K562 (cell line): ENCODE results near the gene TJAP1. TPM values are rescaled to one million over a fixed set of nuclear protein-coding genes. Genes with fewer than 3 reads are reported as not detected.

Experiments
- ATAC-seq: fragments of 200-7000 bp; cut with Tn5 transposase; 3 replicates; pipeline ENCODE4 v1.9.1; 2020; ENCODE audit warnings: moderate library complexity
- BruUV-seq: library from RNA; stranded (reverse); fragments of 400-500 nt; replicated peaks from 2 replicates; lab custom pipeline; 2021; lab: Mats Ljungman, UMichigan
- CTCF ChIA-PET: fragments of 300-600 bp; formaldehyde crosslinking; extraction: SDS; loops from one replicate; lab custom pipeline; 2021; ENCODE audit warnings: low intra/inter-chr PET ratio; lab: Yijun Ruan, JAX
- POLR2A ChIA-PET: fragments of 300-600, 350-650 bp; sonication (Branson Sonifier 250); formaldehyde crosslinking; extraction: SDS; loops from one replicate; lab custom pipeline; 2021; ENCODE audit warnings: antibody characterized with exemption, inconsistent platforms; lab: Yijun Ruan, JAX
- DNase-seq, 4 experiments: peaks; one replicate each; pipeline versions ENCODE4 v3.0.0 to v3.0.0-alpha.2; 2011 to 2018; ENCODE audit warnings: low spot score in 3 of 4, mixed read lengths in 3 of 4; ENCODE audit errors: extremely low read depth in 1 of 4
- FAIRE-seq: peaks from 2 replicates; lab custom pipeline; 2011; peaks lifted over from hg19 to GRCh38; lab: Jason Lieb, UNC
- H2AFZ ChIP-seq: 2 replicates; pipeline ENCODE4 v1.6.0; 2011; ENCODE audit warnings: low read depth, low read length, control low read depth, inconsistent platforms
- H3K27ac ChIP-seq: fragments of 200-600 bp; 3 replicates; pipeline ENCODE4 v1.8.0; 2011; ENCODE audit warnings: low read depth, mild to moderate bottlenecking, control low read depth, inconsistent platforms, low read length, moderate library complexity, mixed read lengths; ENCODE audit errors: extremely low read depth
- H3K27me3 ChIP-seq, 2 experiments: fragments of 300-600 bp in 1 of 2; 2 replicates in 1 of 2; 3 replicates in 1 of 2; pipeline versions ENCODE4 v1.6.0 to v1.8.0; 2011; ENCODE audit warnings: inconsistent platforms in 2 of 2, low read length in 2 of 2, mild to moderate bottlenecking in 1 of 2, mixed read lengths in 1 of 2, moderate library complexity in 1 of 2; ENCODE audit not compliant: control insufficient read depth in 2 of 2, insufficient read depth in 2 of 2
- H3K36me3 ChIP-seq: fragments of 300-600 bp; 3 replicates; pipeline ENCODE4 v1.8.0; 2011; ENCODE audit warnings: mild to moderate bottlenecking, low read length, inconsistent platforms; ENCODE audit not compliant: control insufficient read depth, insufficient read depth
- H3K4me1 ChIP-seq, 2 experiments: fragments of 200-600 bp in 1 of 2; replicated peaks in 1 of 2; 2 replicates in 1 of 2; 3 replicates in 1 of 2; pipeline versions ENCODE4 v1.5.1 to v1.8.0; 2011; ENCODE audit warnings: inconsistent platforms in 2 of 2, low read length in 2 of 2, mild to moderate bottlenecking in 1 of 2, mixed read lengths in 1 of 2, moderate library complexity in 1 of 2; ENCODE audit not compliant: control insufficient read depth in 2 of 2, insufficient read depth in 2 of 2
- H3K4me2 ChIP-seq: 2 replicates; pipeline ENCODE4 v1.6.1; 2011; ENCODE audit warnings: low read length, control low read depth, inconsistent platforms, mixed read lengths; ENCODE audit not compliant: insufficient read depth
- H3K4me3 ChIP-seq: fragments of 200-600 bp; sonication (generic), shearing (Covaris generic); 2 replicates; pipeline ENCODE4 v1.5.1; 2016; ENCODE audit warnings: control low read depth, inconsistent platforms
- H3K79me2 ChIP-seq: fragments of 200-600 bp; 3 replicates; pipeline ENCODE4 v1.8.0; 2011; ENCODE audit warnings: low read length, inconsistent platforms; ENCODE audit not compliant: control insufficient read depth, insufficient read depth
- H3K9ac ChIP-seq, 2 experiments: 2 replicates each; pipeline versions ENCODE4 v1.6.0 to v1.6.1; 2011; ENCODE audit warnings: low read depth in 2 of 2, low read length in 2 of 2, control low read depth in 1 of 2, inconsistent platforms in 1 of 2, mild to moderate bottlenecking in 1 of 2, mixed read lengths in 1 of 2; ENCODE audit not compliant: insufficient read depth in 1 of 2
- H3K9me1 ChIP-seq: one replicate; pipeline ENCODE4 v1.6.0; 2011; ENCODE audit warnings: inconsistent platforms, mild to moderate bottlenecking, low read length, moderate library complexity; ENCODE audit not compliant: control insufficient read depth, insufficient read depth
- H3K9me3 ChIP-seq: replicated peaks from 2 replicates; pipeline ENCODE4 v1.5.1; 2011; ENCODE audit warnings: low read depth, low read length, inconsistent platforms; ENCODE audit not compliant: control insufficient read depth, insufficient read depth
- H4K20me1 ChIP-seq: replicated peaks from 2 replicates; pipeline ENCODE4 v1.6.1; 2011; ENCODE audit warnings: low read length, inconsistent platforms, mixed read lengths; ENCODE audit not compliant: control insufficient read depth, insufficient read depth
- ATF3 ChIP-seq, 2 experiments: fragments of 450-650 bp in 1 of 2; sonication (generic) in 1 of 2; formaldehyde crosslinking in 1 of 2; IDR thresholded peaks in 1 of 2; conservative IDR thresholded peaks in 1 of 2; 2 replicates each; pipeline versions ENCODE4 v1.6.1 to v1.8.1; 2016 to 2023; ENCODE audit warnings: mild to moderate bottlenecking in 2 of 2, moderate library complexity in 2 of 2, inconsistent platforms in 1 of 2, missing genetic modification reagents in 1 of 2
- ATF7 ChIP-seq: fragments of 450-650 bp; IDR thresholded peaks from 2 replicates; pipeline ENCODE4 v1.7.1; 2014; ENCODE audit warnings: mild to moderate bottlenecking, moderate library complexity
- CEBPB ChIP-seq: fragments of 450-650 bp; IDR thresholded peaks from 2 replicates; pipeline ENCODE4 v1.6.1; 2016; ENCODE audit warnings: missing genetic modification characterization, missing compliant biosample characterization
- CEBPG ChIP-seq, 3 experiments: fragments of 200-800 bp in 1 of 3; sonication (Bioruptor generic) in 1 of 3; sonication (generic) in 1 of 3; formaldehyde crosslinking in 1 of 3; IDR thresholded peaks in 2 of 3; conservative IDR thresholded peaks in 1 of 3; 2 replicates each; pipeline versions ENCODE4 v1.6.1 to v1.8.0; 2016 to 2022; ENCODE audit warnings: missing compliant biosample characterization in 2 of 3, missing genetic modification characterization in 2 of 3, mild to moderate bottlenecking in 1 of 3, missing genetic modification reagents in 1 of 3
- COPS2 ChIP-seq: fragments of 450-650 bp; conservative IDR thresholded peaks from 2 replicates; pipeline ENCODE4 v1.6.1; 2016; ENCODE audit warnings: mild to moderate bottlenecking, moderate library complexity
- E2F4 ChIP-seq: sonication (generic); formaldehyde crosslinking; IDR thresholded peaks from 2 replicates; pipeline ENCODE4 v1.8.0; 2022; ENCODE audit warnings: mild to moderate bottlenecking, low read depth, missing genetic modification reagents
- IRF9 ChIP-seq: fragments of 450-650 bp; IDR thresholded peaks from 2 replicates; pipeline ENCODE4 v1.6.1; 2016; ENCODE audit warnings: missing biosample characterization, missing genetic modification characterization
- MAFG ChIP-seq: fragments of 450-650 bp; conservative IDR thresholded peaks from 2 replicates; pipeline ENCODE4 v1.6.1; 2016; ENCODE audit warnings: missing genetic modification characterization, missing compliant biosample characterization
- PTBP1 ChIP-seq: fragments of 200-400 bp; formaldehyde crosslinking; IDR thresholded peaks from 2 replicates; pipeline ENCODE4 v1.6.1; 2017; ENCODE audit warnings: low read depth, low read length
- STAT6 ChIP-seq: sonication (generic); formaldehyde crosslinking; IDR thresholded peaks from 2 replicates; pipeline ENCODE4 v1.8.1; 2023; ENCODE audit warnings: mild to moderate bottlenecking, missing genetic modification reagents
- ZNF23 ChIP-seq: fragments of 250-450 bp; sonication (Bioruptor Pico); IDR thresholded peaks from 2 replicates; pipeline ENCODE4 v1.4.0; 2020; ENCODE audit warnings: mild to moderate bottlenecking
- ZSCAN32 ChIP-seq: fragments of 450-650 bp; formaldehyde crosslinking; IDR thresholded peaks from 2 replicates; pipeline ENCODE4 v1.4.0; 2020; ENCODE audit warnings: mild to moderate bottlenecking, moderate library complexity
- WGBS: fragments of 100-300 bp; shearing (Covaris generic); methylation state at CpG from one replicate; pipeline ENCODE4 v1.1.6; 2016; ENCODE audit warnings: low coverage, mixed read lengths; ENCODE audit not compliant: insufficient coverage; ENCODE audit errors: missing lambda C conversion rate; 5-methylcytosine and 5-hydroxymethylcytosine counted together
- in situ Hi-C: fragments of 300-500 bp; cut with MboI; formaldehyde crosslinking; loops from 4 replicates; pipeline ENCODE4 v1.15.0; 2018; ENCODE audit warnings: inconsistent platforms, mixed read lengths
- intact Hi-C: fragments of 100-400 bp; cut with micrococcal nuclease; formaldehyde crosslinking; loops from 2 replicates; pipeline ENCODE4 v1.14.2; 2022
- polyA plus RNA-seq, 8 experiments: library from polyadenylated mRNA; depleted of rRNA in 4 of 8; stranded (reverse) in 5 of 8; unstranded in 3 of 8; fragments of >200 nt; fragmentation: Nextera tagmentation in 2 of 8; fragmentation: Illumina TruSeq in 1 of 8; extraction: Ambion mirVana in 2 of 8; extraction: Trizol in 1 of 8; gene quantifications; 2 replicates each; pipeline versions ENCODE4 v1.2.1 to v1.2.3, GENCODE V29; 2011 to 2014; ENCODE audit warnings: inconsistent platforms in 1 of 8, missing spikeins in 1 of 8
- total RNA-seq, 7 experiments: library from RNA; depleted of rRNA in 6 of 7; stranded (reverse); fragments of >200 nt in 6 of 7; fragmentation: Illumina TruSeq in 2 of 7; extraction: Trizol in 2 of 7; gene quantifications; 2 replicates each; pipeline versions ENCODE4 v1.2.1 to v1.2.3, GENCODE V29; 2011 to 2021; ENCODE audit warnings: low replicate concordance in 1 of 7

Gene TJAP1
- total and polyA plus RNA-seq, 9 of the 15 experiments (the other 6 are each of a cell fraction or from before 2014, with no cell fraction given), result 0.06 to 35.8 (median 16.2) TPM

GRCh38 chr6:43434001-43434840, 43.1 kb upstream of the TJAP1 start (continued):
- no peak for TF ChIP-seq E2F4 (CRISPR knock-in tag)

GRCh38 chr6:43434943-43435342, 42.4 kb upstream of the TJAP1 start:
- H3K27me3 ChIP-seq, result no peaks in the 10 kb centered on the region
- H3K4me1 ChIP-seq, result peaks cover 6 to 7% of the 10 kb centered on the region in 2 experiments; a peak in 3 of 5 replicates
- CTCF ChIA-PET, result no interaction called here
- no peak for ATAC-seq
- no TSS peak for BruUV-seq
- POLR2A ChIA-PET, result interaction anchor here (0.6 to 2.4 kb wide), 5 partner anchors 9 to 333 kb away, joined by 3 to 12 read pairs (median 3); no protein-coding TSS in a partner anchor
- no peak overlapping the region for H3K4me3 ChIP-seq
- intact Hi-C loops, result no loop called here
- H3K9me3 ChIP-seq, result no peaks in the 10 kb centered on the region
- no peak overlapping the region for H2AFZ ChIP-seq
- in situ Hi-C loops, result no loop called here
- H3K79me2 ChIP-seq, result no peaks in the 10 kb centered on the region
- H3K4me2 ChIP-seq, result no peak overlapping the region
- no peak for FAIRE-seq
- H3K27ac ChIP-seq, result no peak overlapping the region
- no peak overlapping the region for H3K9ac ChIP-seq
- 81% methylated on average over 4 of the region's 4 CpGs for WGBS
- DNase-seq, result no peak
- peaks cover 3% of the 10 kb centered on the region for H4K20me1 ChIP-seq
- peaks cover 18% of the 10 kb centered on the region; the same call in 2 of the 3 replicates for H3K36me3 ChIP-seq
- H3K9me1 ChIP-seq, result no peaks in the 10 kb centered on the region
- TF ChIP-seq CEBPB (tag) (peak; percentile 67; the same call in 1 of the 2 replicates), MAFG (no peak), ATF3 (IDR thresholded peaks at IDR 0.05) (peak; percentile 76), ATF3 (CRISPR knock-in tag; conservative IDR thresholded peaks at IDR 0.05) (no peak), ATF7 (peak; percentile 42; the same call in 1 of the 2 replicates), IRF9 (tag) (0 out of 2 replicates have a peak, but pooled peaks have one; percentile 45), ZSCAN32 (CRISPR knock-in tag) (peak; percentile 67; the same call in 1 of the 2 replicates), COPS2 (no peak), ZNF23 (no peak), CEBPG (CRISPR knock-in tag; IDR thresholded peaks at IDR 0.05) (peak; percentile 41; the same call in 1 of the 2 replicates), CEBPG (tag; conservative IDR thresholded peaks at IDR 0.05 in 1 of 2, IDR thresholded peaks at IDR 0.05 in 1 of 2) (peak; percentile 77 to 84), PTBP1 (no peak), STAT6 (CRISPR knock-in tag) (no peak)
